D721Med (cell line): ENCODE measurements around the gene MPL.

ENCODE experiments used
- DNase-seq: peaks from one replicate; pipeline ENCODE4 v3.0.0; 2011; ENCODE audit warnings: low spot score; ENCODE audit not compliant: insufficient read length
- FAIRE-seq: peaks from 2 replicates; lab custom pipeline; 2011; peaks lifted over from hg19 to GRCh38; lab: Jason Lieb, UNC
- TF ChIP-seq, protein P1 (sequence below): IDR thresholded peaks from 2 replicates; pipeline ENCODE4 v1.5.1; 2012; ENCODE audit warnings: mild to moderate bottlenecking, control low read depth; ENCODE audit not compliant: insufficient read depth; ENCODE audit errors: missing control alignments

Gene MPL

DNA sequence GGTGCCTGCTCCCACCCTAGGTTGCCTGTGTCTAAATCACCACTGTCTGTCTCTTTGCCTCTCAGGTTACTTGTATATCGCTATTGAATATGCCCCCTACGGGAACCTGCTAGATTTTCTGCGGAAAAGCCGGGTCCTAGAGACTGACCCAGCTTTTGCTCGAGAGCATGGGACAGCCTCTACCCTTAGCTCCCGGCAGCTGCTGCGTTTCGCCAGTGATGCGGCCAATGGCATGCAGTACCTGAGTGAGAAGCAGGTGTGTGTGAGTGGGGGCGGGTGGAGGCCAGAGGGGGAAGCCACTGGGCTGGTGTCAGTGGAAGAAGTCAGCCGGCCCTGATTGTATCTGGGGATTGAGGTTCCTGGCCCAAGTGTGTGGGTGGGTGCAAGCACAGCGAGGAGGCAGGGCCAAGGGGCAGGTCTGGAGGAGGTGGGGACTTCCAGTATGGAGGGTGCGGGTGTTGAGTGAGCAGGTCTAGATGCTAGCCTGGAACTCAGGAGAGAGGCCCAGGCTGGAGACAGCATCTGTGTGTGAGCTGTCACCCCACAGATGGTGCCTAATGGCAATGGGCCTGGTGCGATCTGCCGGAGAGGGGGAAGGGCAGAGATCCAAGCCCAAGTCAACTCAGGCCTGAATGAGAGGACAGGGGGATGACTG, 19.7 kb upstream of the MPL start:
- DNase-seq: no peak
- TF ChIP-seq, protein P1, sequence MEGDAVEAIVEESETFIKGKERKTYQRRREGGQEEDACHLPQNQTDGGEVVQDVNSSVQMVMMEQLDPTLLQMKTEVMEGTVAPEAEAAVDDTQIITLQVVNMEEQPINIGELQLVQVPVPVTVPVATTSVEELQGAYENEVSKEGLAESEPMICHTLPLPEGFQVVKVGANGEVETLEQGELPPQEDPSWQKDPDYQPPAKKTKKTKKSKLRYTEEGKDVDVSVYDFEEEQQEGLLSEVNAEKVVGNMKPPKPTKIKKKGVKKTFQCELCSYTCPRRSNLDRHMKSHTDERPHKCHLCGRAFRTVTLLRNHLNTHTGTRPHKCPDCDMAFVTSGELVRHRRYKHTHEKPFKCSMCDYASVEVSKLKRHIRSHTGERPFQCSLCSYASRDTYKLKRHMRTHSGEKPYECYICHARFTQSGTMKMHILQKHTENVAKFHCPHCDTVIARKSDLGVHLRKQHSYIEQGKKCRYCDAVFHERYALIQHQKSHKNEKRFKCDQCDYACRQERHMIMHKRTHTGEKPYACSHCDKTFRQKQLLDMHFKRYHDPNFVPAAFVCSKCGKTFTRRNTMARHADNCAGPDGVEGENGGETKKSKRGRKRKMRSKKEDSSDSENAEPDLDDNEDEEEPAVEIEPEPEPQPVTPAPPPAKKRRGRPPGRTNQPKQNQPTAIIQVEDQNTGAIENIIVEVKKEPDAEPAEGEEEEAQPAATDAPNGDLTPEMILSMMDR: no peak
- FAIRE-seq: no peak

DNA sequence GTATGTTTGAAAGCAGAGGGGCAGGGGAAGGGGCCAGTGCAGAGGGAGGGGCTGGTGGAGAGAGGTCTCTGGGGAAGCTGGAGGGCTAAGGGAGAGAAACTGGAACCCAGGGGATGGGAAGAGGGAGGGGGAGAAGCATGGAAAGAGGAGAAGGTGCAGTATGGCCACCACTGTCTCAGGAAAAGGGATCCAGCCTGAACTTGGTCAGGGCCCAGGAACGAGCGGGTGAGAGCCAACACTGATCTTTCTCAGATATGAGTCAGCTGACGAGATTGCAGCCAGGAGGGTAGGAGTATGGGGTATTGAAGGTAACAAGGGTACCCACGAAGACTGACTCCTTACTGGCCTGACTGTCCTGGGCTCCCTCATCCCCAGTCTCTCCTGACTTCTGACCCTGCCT, 18.8 kb upstream of the MPL start:
- DNase-seq (no peak), FAIRE-seq (no peak)
- TF ChIP-seq, protein P1: no peak

DNA sequence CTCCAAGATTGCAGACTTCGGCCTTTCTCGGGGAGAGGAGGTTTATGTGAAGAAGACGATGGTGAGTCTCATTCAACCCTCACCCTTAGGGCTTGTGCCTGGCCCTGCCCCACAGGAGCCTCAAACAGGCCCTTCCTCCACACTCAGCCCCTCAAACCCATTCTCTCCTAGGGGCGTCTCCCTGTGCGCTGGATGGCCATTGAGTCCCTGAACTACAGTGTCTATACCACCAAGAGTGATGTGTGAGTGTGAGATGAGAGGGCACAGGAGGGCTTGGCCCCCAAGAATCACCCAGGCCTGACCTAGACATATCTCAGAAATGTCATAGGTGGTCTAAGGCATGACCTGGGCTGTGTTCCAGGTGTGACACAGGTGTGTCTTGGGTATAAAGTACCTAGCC, 18.3 kb upstream of the MPL start:
- FAIRE-seq: no peak
- TF ChIP-seq, protein P1: no peak
- no peak for DNase-seq

DNA sequence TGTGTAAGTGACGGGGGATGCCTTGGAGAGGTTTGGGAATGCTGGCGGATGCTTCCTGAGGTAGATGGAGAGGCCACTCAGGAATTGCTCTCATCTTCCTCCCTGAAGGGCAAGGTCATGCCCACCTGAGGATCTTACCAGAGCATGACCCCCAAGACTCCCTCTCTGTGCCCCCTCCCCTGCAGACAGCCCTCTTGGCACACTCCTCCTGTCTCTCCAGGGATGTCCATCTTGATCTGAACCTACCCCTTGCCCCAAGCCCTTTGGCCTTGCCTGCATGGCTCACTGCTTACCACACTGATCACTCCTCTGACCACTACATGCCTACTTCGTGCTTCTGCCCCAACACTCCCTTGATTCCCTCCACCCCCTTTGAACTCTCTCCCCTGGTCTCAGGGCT, 17.9 kb upstream of the MPL start:
- no peak for DNase-seq
- TF ChIP-seq, protein P1: no peak

DNA sequence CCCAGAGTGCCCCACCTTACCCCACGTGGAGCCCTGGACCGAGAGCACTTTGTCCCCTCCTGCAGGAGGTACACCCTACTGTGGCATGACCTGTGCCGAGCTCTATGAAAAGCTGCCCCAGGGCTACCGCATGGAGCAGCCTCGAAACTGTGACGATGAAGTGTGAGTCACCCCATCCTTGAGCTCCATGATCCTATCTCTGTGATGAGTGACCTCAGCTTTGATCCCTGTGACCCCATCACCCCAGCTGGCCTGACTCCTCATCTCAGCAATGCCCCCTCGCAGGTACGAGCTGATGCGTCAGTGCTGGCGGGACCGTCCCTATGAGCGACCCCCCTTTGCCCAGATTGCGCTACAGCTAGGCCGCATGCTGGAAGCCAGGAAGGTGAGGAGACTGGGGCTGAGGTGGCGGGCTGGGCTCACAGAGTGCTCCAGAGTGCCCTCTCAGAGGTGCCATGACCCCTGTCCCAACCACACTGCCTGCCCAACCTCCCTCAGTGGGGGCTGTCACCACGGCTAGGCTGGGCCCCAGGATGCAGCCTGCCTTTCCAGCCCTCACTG, 16.2 kb upstream of the MPL start:
- DNase-seq (no peak), FAIRE-seq (no peak)
- TF ChIP-seq, protein P1: no peak

More for the DNA sequence above, 17.9 kb upstream of the MPL start:
- FAIRE-seq: no peak

DNA sequence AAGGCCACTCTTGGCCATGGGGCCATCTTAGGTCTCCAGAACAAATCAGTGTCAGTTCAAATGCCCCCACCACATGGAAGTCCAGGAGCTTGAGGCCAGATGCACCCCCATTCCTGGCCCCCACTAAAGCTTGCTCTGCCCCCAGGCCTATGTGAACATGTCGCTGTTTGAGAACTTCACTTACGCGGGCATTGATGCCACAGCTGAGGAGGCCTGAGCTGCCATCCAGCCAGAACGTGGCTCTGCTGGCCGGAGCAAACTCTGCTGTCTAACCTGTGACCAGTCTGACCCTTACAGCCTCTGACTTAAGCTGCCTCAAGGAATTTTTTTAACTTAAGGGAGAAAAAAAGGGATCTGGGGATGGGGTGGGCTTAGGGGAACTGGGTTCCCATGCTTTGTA, 15.1 kb upstream of the MPL start:
- FAIRE-seq: no peak
- no peak for DNase-seq
- TF ChIP-seq, protein P1: no peak

DNA sequence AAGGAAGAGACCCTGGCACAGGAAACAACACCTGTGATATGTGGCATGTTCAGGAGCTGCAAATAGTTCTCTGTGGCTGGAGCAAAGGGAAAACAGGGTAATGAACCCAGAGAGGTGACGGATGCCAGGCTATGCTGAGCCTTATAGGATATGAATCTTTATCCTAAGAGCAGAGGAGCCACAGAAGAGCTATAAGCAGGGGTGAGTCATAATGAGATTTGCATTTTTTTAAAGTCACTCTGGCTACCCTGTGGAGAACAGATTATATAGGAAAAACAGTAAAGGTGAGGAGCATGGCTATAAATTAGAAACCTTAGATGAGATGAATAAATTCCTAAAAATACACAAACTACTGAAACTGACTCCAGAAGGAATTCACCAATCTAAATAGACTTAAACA, 12.8 kb upstream of the MPL start:
- TF ChIP-seq, protein P1: no peak
- FAIRE-seq: no peak
- no peak for DNase-seq
